Endodermal cell (in vitro differentiated cells): ENCODE data around the gene POLA2. TPM values are rescaled to one million over a fixed set of nuclear protein-coding genes. Genes with fewer than 3 reads are reported as not detected.

Source experiments
- DNase-seq: peaks from one replicate; pipeline ENCODE4 v3.0.0-alpha.2; 2017
- H3K27ac ChIP-seq: 2 replicates; pipeline ENCODE4 v1.5.1; 2013; ENCODE audit warnings: mild to moderate bottlenecking, low read depth, low read length, moderate library complexity
- H3K27me3 ChIP-seq: 2 replicates; pipeline ENCODE4 v1.6.1; 2013; ENCODE audit warnings: mild to moderate bottlenecking, low read length, moderate library complexity; ENCODE audit not compliant: insufficient read depth, control insufficient read depth, poor library complexity, severe bottlenecking
- H3K36me3 ChIP-seq: 2 replicates; pipeline ENCODE4 v1.7.0; 2013; ENCODE audit warnings: mild to moderate bottlenecking, low read length, moderate library complexity; ENCODE audit not compliant: control insufficient read depth, insufficient read depth
- H3K4me1 ChIP-seq: one replicate; pipeline ENCODE4 v1.7.0; 2013; ENCODE audit warnings: low read length; ENCODE audit not compliant: control insufficient read depth, insufficient read depth
- H3K4me3 ChIP-seq: 2 replicates; pipeline ENCODE4 v1.5.1; 2013; ENCODE audit warnings: mild to moderate bottlenecking, low read length, moderate library complexity
- H3K9ac ChIP-seq: 2 replicates; pipeline ENCODE4 v1.6.1; 2013; ENCODE audit warnings: mild to moderate bottlenecking, low read length, moderate library complexity; ENCODE audit not compliant: poor library complexity, severe bottlenecking; ENCODE audit errors: extremely low read depth
- H3K9me3 ChIP-seq: 2 replicates; pipeline ENCODE4 v1.6.1; 2013; ENCODE audit warnings: mild to moderate bottlenecking, low read length, moderate library complexity; ENCODE audit not compliant: control insufficient read depth
- H3K27ac Mint-ChIP-seq: 2 replicates; pipeline ENCODE4 v1.8.0; 2020; ENCODE audit warnings: mixed read lengths
- H3K27me3 Mint-ChIP-seq: 2 replicates; pipeline ENCODE4 v1.8.0; 2021; ENCODE audit warnings: mild to moderate bottlenecking, mixed read lengths; ENCODE audit not compliant: insufficient read depth
- H3K36me3 Mint-ChIP-seq: 2 replicates; pipeline ENCODE4 v1.8.0; 2020; ENCODE audit warnings: low read depth, mixed read lengths
- H3K4me1 Mint-ChIP-seq: 2 replicates; pipeline ENCODE4 v1.8.0; 2020; ENCODE audit warnings: mixed read lengths
- H3K4me3 Mint-ChIP-seq: 2 replicates; pipeline ENCODE4 v1.8.0; 2020; ENCODE audit warnings: mild to moderate bottlenecking, moderate library complexity, mixed read lengths
- H3K9me3 Mint-ChIP-seq: 2 replicates; pipeline ENCODE4 v1.8.0; 2020; ENCODE audit warnings: mild to moderate bottlenecking, mixed read lengths
- CTCF ChIP-seq: fragments of 200-600 bp; sonication (generic); conservative IDR thresholded peaks from 2 replicates; pipeline ENCODE4 v1.5.0; 2021; ENCODE audit warnings: antibody characterized with exemption, mild to moderate bottlenecking
- WGBS, 2 experiments: methylation state at CpG; one replicate each; pipeline versions ENCODE4 v1.1.5 to v1.1.7; 2013; ENCODE audit warnings: missing lambda C conversion rate in 2 of 2, mixed read lengths in 1 of 2; ENCODE audit not compliant: insufficient coverage in 1 of 2, insufficient read length in 1 of 2; 5-methylcytosine and 5-hydroxymethylcytosine counted together
- total RNA-seq, 2 donors: library from RNA; stranded (reverse); fragmentation: NEBNext Ultra II Directional in 1 of 2; extraction: Animal tissue kit (Norgen Biotek cat#: 25700) in 1 of 2; gene quantifications; 2 replicates in 1 of 2; 3 replicates in 1 of 2; pipeline ENCODE4 v1.2.1, GENCODE V29; 2021

POLA2 gene
- total RNA-seq, 2 donors from 2014 or later: 42.2 to 65.0 TPM

- H3K27me3 Mint-ChIP-seq: no peaks in the 10 kb centered on the region
- peaks cover 15% of the 10 kb centered on the region for H3K4me1 Mint-ChIP-seq
- no peak overlapping the region for H3K27ac ChIP-seq
- no peak for TF ChIP-seq CTCF
- H3K27ac Mint-ChIP-seq: peak overlapping the region; percentile 74
- H3K36me3 ChIP-seq: peaks cover 34% of the 10 kb centered on the region
- H3K36me3 Mint-ChIP-seq: peaks cover 24% of the 10 kb centered on the region
- H3K9me3 ChIP-seq: no peaks in the 10 kb centered on the region
- no peaks in the 10 kb centered on the region for H3K27me3 ChIP-seq
- H3K9me3 Mint-ChIP-seq: no peaks in the 10 kb centered on the region
- 76 to 81% methylated on average over 10 to 26 of the region's 26 CpGs for WGBS, 2 experiments
- H3K9ac ChIP-seq: no peak overlapping the region
- peaks cover 5% of the 10 kb centered on the region for H3K4me1 ChIP-seq
- no peak overlapping the region for H3K4me3 ChIP-seq
- H3K4me3 Mint-ChIP-seq: no peak overlapping the region
- DNase-seq: peak; percentile 81
Observed at GRCh38 chr11:65213322-65214211, 48.2 kb upstream of the POLA2 start.

GRCh38 chr11:65214212-65214845 is 47.4 kb upstream of the POLA2 start:
- H3K27ac Mint-ChIP-seq: peak overlapping the region; percentile 64
- H3K4me1 Mint-ChIP-seq: peaks cover 17% of the 10 kb centered on the region
- H3K27me3 Mint-ChIP-seq: no peaks in the 10 kb centered on the region
- peaks cover 17% of the 10 kb centered on the region for H3K36me3 Mint-ChIP-seq
- peaks cover 30% of the 10 kb centered on the region for H3K36me3 ChIP-seq
- no peaks in the 10 kb centered on the region for H3K27me3 ChIP-seq
- peak; percentile 47 for DNase-seq
- no peak for TF ChIP-seq CTCF
- no peaks in the 10 kb centered on the region for H3K9me3 ChIP-seq
- H3K27ac ChIP-seq: no peak overlapping the region
- H3K9me3 Mint-ChIP-seq: no peaks in the 10 kb centered on the region
- H3K4me3 Mint-ChIP-seq: no peak overlapping the region
- 93 to 95% methylated on average over 7 to 16 of the region's 16 CpGs for WGBS, 2 experiments
- no peak overlapping the region for H3K4me3 ChIP-seq
- no peak overlapping the region for H3K9ac ChIP-seq
- H3K4me1 ChIP-seq: peaks cover 5% of the 10 kb centered on the region

GRCh38 chr11:65215441-65216076 is 46.2 kb upstream of the POLA2 start:
- H3K4me3 ChIP-seq: no peak overlapping the region
- Mint-ChIP-seq H3K36me3 (peaks cover 6% of the 10 kb centered on the region), H3K4me1 (peaks cover 22% of the 10 kb centered on the region), H3K4me3 (no peak overlapping the region), H3K27me3 (no peaks in the 10 kb centered on the region), H3K27ac (no peak overlapping the region), H3K9me3 (no peaks in the 10 kb centered on the region)
- H3K27me3 ChIP-seq: no peaks in the 10 kb centered on the region
- DNase-seq: peak; percentile 51
- H3K4me1 ChIP-seq: peaks cover 5% of the 10 kb centered on the region
- H3K36me3 ChIP-seq: peaks cover 18% of the 10 kb centered on the region
- no peak overlapping the region for H3K27ac ChIP-seq
- no peak overlapping the region for H3K9ac ChIP-seq
- 94 to 96% methylated on average over 15 to 23 of the region's 24 CpGs for WGBS, 2 experiments
- H3K9me3 ChIP-seq: no peaks in the 10 kb centered on the region
- no peak for TF ChIP-seq CTCF
